ENCODE data around the gene SETD2. TPM values are rescaled to one million over a fixed set of nuclear protein-coding genes. Genes with fewer than 3 reads are reported as not detected.
A peak's percentile ranks its signal among the peaks of the same experiment; 100 is the strongest.
"Not testable (repeated sequence)": the region's sequence is repeated elsewhere in the genome, so short reads cannot be mapped to it uniquely, and the experiment has no call there.

SETD2 gene
- total and polyA plus RNA-seq, 2 experiments from 2014 or later = 11.9 to 37.8 TPM

DNA sequence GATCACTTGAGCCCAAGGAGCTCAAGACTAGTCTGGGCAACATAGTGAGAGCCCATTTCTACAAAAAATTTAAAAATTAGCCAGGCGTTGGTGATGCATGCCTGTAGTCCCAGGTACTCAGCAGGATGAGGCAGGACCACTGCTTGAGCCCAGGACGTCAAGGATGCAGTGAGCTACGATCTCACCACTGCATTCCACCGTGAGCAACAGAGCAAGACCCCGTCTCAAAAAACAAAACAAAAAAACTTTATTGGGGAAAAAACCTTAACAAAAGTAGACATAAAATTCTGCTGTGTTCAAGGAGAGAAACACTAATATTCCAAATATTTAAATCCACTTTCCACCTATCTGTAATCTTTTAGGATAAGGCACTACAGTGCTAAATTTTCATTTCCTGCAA is 20.8 kb downstream of the SETD2 start:
- no peak for DNase-seq (ENCODE audit: low spot score)
- Histone ChIP-seq H3K27ac (no peak overlapping the region), H3K79me2 (peaks cover 100% of the 10 kb centered on the region), H3K9me3 (ENCODE audit: low read depth) (no peaks in the 10 kb centered on the region), H3K4me1 (ENCODE audit: insufficient read depth) (peaks cover 4% of the 10 kb centered on the region), H3K9me2 (replicated peaks; ENCODE audit: insufficient read depth) (no peaks in the 10 kb centered on the region), H3K27me3 (no peaks in the 10 kb centered on the region), H4K20me1 (ENCODE audit: insufficient read depth, poor library complexity, severe bottlenecking) (peaks cover 100% of the 10 kb centered on the region), H2AFZ (no peak overlapping the region), H3K4me3 (no peak overlapping the region), H3K36me3 (replicated peaks; ENCODE audit: insufficient read depth, low read depth) (no peaks in the 10 kb centered on the region), H3K4me2 (no peak overlapping the region)
- WGBS (ENCODE audit: low lambda C conversion rate, missing lambda C conversion rate) = 92% methylated on average over 5 of the region's 5 CpGs
- TF ChIP-seq EZH2phosphoT487 (IDR thresholded peaks at IDR 0.05; ENCODE audit: low read depth, severe bottlenecking, unreplicated experiment) = no peak
- TF ChIP-seq EZH2 (IDR thresholded peaks at IDR 0.05; ENCODE audit: borderline replicate concordance) = no peak
- TF ChIP-seq, protein P1, sequence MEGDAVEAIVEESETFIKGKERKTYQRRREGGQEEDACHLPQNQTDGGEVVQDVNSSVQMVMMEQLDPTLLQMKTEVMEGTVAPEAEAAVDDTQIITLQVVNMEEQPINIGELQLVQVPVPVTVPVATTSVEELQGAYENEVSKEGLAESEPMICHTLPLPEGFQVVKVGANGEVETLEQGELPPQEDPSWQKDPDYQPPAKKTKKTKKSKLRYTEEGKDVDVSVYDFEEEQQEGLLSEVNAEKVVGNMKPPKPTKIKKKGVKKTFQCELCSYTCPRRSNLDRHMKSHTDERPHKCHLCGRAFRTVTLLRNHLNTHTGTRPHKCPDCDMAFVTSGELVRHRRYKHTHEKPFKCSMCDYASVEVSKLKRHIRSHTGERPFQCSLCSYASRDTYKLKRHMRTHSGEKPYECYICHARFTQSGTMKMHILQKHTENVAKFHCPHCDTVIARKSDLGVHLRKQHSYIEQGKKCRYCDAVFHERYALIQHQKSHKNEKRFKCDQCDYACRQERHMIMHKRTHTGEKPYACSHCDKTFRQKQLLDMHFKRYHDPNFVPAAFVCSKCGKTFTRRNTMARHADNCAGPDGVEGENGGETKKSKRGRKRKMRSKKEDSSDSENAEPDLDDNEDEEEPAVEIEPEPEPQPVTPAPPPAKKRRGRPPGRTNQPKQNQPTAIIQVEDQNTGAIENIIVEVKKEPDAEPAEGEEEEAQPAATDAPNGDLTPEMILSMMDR (IDR thresholded peaks at IDR 0.05; ENCODE audit: poor library complexity) = no peak

DNA sequence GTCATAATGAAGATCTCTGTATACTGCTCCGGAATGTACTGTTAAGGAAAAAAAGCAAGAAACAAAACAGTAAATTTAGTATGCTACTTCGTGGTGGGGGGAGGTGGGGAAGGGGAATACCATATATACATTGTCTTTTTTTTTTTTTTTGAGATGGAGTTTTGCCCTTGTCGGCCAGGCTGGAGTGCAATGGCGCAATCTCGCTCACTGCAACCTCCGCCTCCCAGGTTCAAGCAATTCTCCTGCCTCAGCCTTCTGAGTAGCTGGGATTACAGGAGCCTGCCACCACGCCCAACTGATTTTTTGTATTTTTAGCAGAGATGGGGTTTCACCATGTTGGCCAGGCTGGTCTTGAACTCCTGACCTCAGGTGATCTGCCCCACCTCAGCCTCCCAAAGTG is 21.4 kb downstream of the SETD2 start:
- not testable (repeated sequence) for H3K27me3 ChIP-seq; H3K4me1 ChIP-seq (ENCODE audit: insufficient read depth); H2AFZ ChIP-seq; H3K27ac ChIP-seq; H3K9me3 ChIP-seq (ENCODE audit: low read depth); H3K9me2 ChIP-seq (replicated peaks; ENCODE audit: insufficient read depth); DNase-seq (ENCODE audit: low spot score); H3K36me3 ChIP-seq (replicated peaks; ENCODE audit: insufficient read depth, low read depth); H3K4me3 ChIP-seq; H3K4me2 ChIP-seq
- WGBS (ENCODE audit: low lambda C conversion rate, missing lambda C conversion rate) = 90% methylated on average over 7 of the region's 7 CpGs
- H4K20me1 ChIP-seq (ENCODE audit: insufficient read depth, poor library complexity, severe bottlenecking) = peaks cover 99% of the 10 kb centered on the region
- peaks cover 100% of the 10 kb centered on the region for H3K79me2 ChIP-seq

DNA sequence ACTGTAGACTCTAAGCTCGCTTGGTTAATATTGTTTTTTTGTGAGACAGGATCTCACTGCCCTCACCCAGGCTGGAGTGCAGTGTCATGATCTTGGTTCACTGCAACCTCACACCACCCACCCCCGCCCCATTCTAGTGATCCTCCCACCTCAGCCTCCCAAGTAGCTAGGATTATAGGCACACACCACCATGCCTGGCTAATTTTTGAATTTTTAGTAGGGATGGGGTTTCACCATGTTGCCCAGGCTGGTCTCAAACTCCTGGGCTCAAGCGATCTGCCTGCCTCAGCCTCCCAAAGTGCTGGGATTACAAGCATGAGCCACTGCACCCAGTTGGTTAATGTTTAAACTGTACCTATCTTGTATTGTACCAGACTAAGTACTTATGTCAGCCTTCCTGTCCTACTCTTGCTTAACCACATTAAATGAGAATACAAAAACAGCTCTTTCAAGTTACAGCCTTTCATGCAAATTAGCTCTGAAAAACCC is 22.9 kb downstream of the SETD2 start:
- H3K27ac ChIP-seq; H3K4me3 ChIP-seq; H3K4me1 ChIP-seq (ENCODE audit: insufficient read depth); H3K9me3 ChIP-seq (ENCODE audit: low read depth); H2AFZ ChIP-seq; H3K27me3 ChIP-seq; H3K36me3 ChIP-seq (replicated peaks; ENCODE audit: insufficient read depth, low read depth); H3K9me2 ChIP-seq (replicated peaks; ENCODE audit: insufficient read depth): not testable (repeated sequence)
- H3K4me2 ChIP-seq = peak overlapping the region; percentile 20
- peak; percentile 42 for DNase-seq (ENCODE audit: low spot score)
- WGBS (ENCODE audit: low lambda C conversion rate, missing lambda C conversion rate) = 69% methylated on average over 3 of the region's 3 CpGs
- peaks cover 99% of the 10 kb centered on the region for H4K20me1 ChIP-seq (ENCODE audit: insufficient read depth, poor library complexity, severe bottlenecking)
- peaks cover 100% of the 10 kb centered on the region for H3K79me2 ChIP-seq

DNA sequence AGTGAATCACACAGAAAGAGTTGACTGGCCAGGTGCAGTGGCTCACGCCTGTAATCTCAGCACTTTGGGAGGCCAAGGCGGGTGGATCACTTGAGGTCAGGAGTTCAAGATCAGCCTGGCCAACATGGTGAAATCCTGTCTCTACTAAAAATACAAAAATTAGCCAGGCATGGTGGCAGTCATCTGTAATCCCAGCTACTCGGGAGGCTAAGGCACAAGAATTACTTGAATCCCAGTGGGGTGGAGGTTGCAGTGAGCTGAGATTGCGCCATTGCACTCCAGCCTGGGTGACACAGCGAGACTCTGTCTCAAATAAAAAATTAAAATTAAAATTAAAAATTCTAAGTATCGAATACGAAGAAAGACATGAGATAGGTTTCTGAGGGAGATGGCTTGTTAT is 23.4 kb downstream of the SETD2 start:
- H3K36me3 ChIP-seq (replicated peaks; ENCODE audit: insufficient read depth, low read depth); H3K9me2 ChIP-seq (replicated peaks; ENCODE audit: insufficient read depth); H2AFZ ChIP-seq; H3K4me1 ChIP-seq (ENCODE audit: insufficient read depth); H3K27me3 ChIP-seq; DNase-seq (ENCODE audit: low spot score); H3K27ac ChIP-seq; H3K4me3 ChIP-seq; H3K9me3 ChIP-seq (ENCODE audit: low read depth): not testable (repeated sequence)
- H3K4me2 ChIP-seq = peak overlapping the region; percentile 20
- peaks cover 99% of the 10 kb centered on the region for H4K20me1 ChIP-seq (ENCODE audit: insufficient read depth, poor library complexity, severe bottlenecking)
- WGBS (ENCODE audit: low lambda C conversion rate, missing lambda C conversion rate) = 94% methylated on average over 7 of the region's 7 CpGs
- H3K79me2 ChIP-seq = peaks cover 100% of the 10 kb centered on the region

DNA sequence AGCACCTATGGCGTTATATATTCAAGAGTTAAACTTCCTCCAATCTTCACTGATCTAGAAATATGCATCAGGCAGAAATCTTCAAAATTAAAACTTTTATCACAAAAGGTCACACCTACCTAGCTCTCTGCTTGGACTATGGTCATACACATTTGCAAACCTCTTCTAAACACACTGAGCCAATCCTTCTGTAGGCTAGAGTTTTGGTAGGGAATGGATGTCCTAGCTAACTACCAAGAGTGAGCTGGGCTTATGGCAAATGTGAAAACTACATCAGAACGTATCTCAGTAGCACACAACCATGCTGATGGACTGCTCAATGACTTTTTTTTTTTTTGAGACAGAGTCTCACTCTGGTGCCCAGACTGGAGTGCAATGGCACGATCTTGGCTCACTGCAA is 29.6 kb downstream of the SETD2 start:
- no peaks in the 10 kb centered on the region for H3K4me1 ChIP-seq (ENCODE audit: insufficient read depth)
- no peaks in the 10 kb centered on the region for H3K36me3 ChIP-seq (replicated peaks; ENCODE audit: insufficient read depth, low read depth)
- no peak overlapping the region for H3K4me3 ChIP-seq
- no peak for DNase-seq (ENCODE audit: low spot score)
- no peaks in the 10 kb centered on the region for H3K27me3 ChIP-seq
- H3K79me2 ChIP-seq = peaks cover 100% of the 10 kb centered on the region
- no peaks in the 10 kb centered on the region for H3K9me2 ChIP-seq (replicated peaks; ENCODE audit: insufficient read depth)
- H3K4me2 ChIP-seq = no peak overlapping the region
- H3K9me3 ChIP-seq (ENCODE audit: low read depth) = no peaks in the 10 kb centered on the region
- no peak overlapping the region for H3K27ac ChIP-seq
- TF ChIP-seq EZH2 (IDR thresholded peaks at IDR 0.05; ENCODE audit: borderline replicate concordance) (no peak), EZH2phosphoT487 (IDR thresholded peaks at IDR 0.05; ENCODE audit: low read depth, severe bottlenecking, unreplicated experiment) (no peak)
- TF ChIP-seq, protein P1 (IDR thresholded peaks at IDR 0.05; ENCODE audit: poor library complexity) = no peak
- peaks cover 98% of the 10 kb centered on the region for H4K20me1 ChIP-seq (ENCODE audit: insufficient read depth, poor library complexity, severe bottlenecking)
- WGBS (ENCODE audit: low lambda C conversion rate, missing lambda C conversion rate) = 95% methylated on average over 3 of the region's 3 CpGs
- H2AFZ ChIP-seq = no peak overlapping the region
